Thyroid gland (tissue), 4 donors: ENCODE results near the gene EPDR1. TPM values are rescaled to one million over a fixed set of nuclear protein-coding genes. Genes with fewer than 3 reads are reported as not detected.
A peak's percentile ranks its signal among the peaks of the same experiment; 100 is the strongest.

Experiments
- DNase-seq, 2 donors: peaks; one replicate each; pipeline ENCODE4 v3.0.0-alpha.2; 2019
- H3K27ac ChIP-seq, 3 donors: fragments of 200-600 bp; sonication (generic); 1 replicate in 2 of 3; 2 replicates in 1 of 3; pipeline ENCODE4 v1.5.1; 2016 to 2019; ENCODE audit warnings: mild to moderate bottlenecking in 1 of 3, moderate library complexity in 1 of 3
- H3K27me3 ChIP-seq: fragments of 200-600 bp; sonication (generic); one replicate; pipeline ENCODE4 v1.5.1; 2019
- H3K36me3 ChIP-seq, 2 donors: fragments of 200-600 bp; sonication (generic); one replicate each; pipeline ENCODE4 v1.5.1; 2016 to 2019
- H3K4me1 ChIP-seq, 2 donors: fragments of 200-600 bp; sonication (generic); one replicate each; pipeline ENCODE4 v1.5.1; 2017 to 2019
- H3K4me3 ChIP-seq, 3 donors: fragments of 200-600 bp; sonication (generic); replicated peaks in 1 of 3; 1 replicate in 2 of 3; 2 replicates in 1 of 3; pipeline ENCODE4 v1.5.1; 2016; ENCODE audit warnings: mild to moderate bottlenecking in 1 of 3
- H3K9me3 ChIP-seq: fragments of 200-600 bp; sonication (generic); one replicate; pipeline ENCODE4 v1.5.1; 2017
- CTCF ChIP-seq, 6 experiments: fragments of 200-600 bp in 3 of 6; fragments of 450-650 bp in 3 of 6; sonication (generic) in 3 of 6; IDR thresholded peaks; one replicate each; pipeline ENCODE4 v1.5.1; 2016 to 2019; ENCODE audit warnings: antibody characterized with exemption in 6 of 6, mild to moderate bottlenecking in 2 of 6, inconsistent platforms in 1 of 6, moderate library complexity in 1 of 6
- POLR2A ChIP-seq, 2 donors: fragments of 450-650 bp; IDR thresholded peaks; one replicate each; pipeline ENCODE4 v1.6.1; 2017; ENCODE audit warnings: antibody characterized with exemption in 2 of 2, mild to moderate bottlenecking in 2 of 2, moderate library complexity in 1 of 2
- WGBS, 2 donors: methylation state at CpG; one replicate each; pipeline ENCODE4 v1.1.5; 2017; 5-methylcytosine and 5-hydroxymethylcytosine counted together
- intact Hi-C: fragments of 100-400 bp; cut with DNase I; formaldehyde crosslinking; loops from one replicate; pipeline ENCODE4 v1.15.1; 2023
- total RNA-seq, 4 donors: library from RNA; depleted of rRNA; stranded (reverse); fragments of >200 nt; gene quantifications; one replicate each; pipeline ENCODE4 v1.2.3, GENCODE V29; 2016

The EPDR1 gene
- total RNA-seq, 4 donors from 2014 or later = 66.9 to 105 (median 77.3) TPM

- intact Hi-C loops = no loop called here
- no peaks in the 10 kb centered on the region for H3K27me3 ChIP-seq
- H3K36me3 ChIP-seq = no peaks in the 10 kb centered on the region
- 65 to 79% methylated on average over 3 of the region's 3 CpGs for WGBS, 2 donors
- H3K4me3 ChIP-seq = no peak overlapping the region
- H3K27ac ChIP-seq = no peak overlapping the region
- H3K4me1 ChIP-seq = peaks cover 15% of the 10 kb centered on the region in 2 donors
- peak; percentile 16 to 32 for DNase-seq
- H3K9me3 ChIP-seq = no peaks in the 10 kb centered on the region
- no peak for TF ChIP-seq POLR2A (IDR thresholded peaks at IDR 0.05)
Observed at GRCh38 chr7:37982423-37982822, 62.0 kb downstream of the EPDR1 start.

- H3K27ac ChIP-seq = no peak overlapping the region
Observed at GRCh38 chr7:37984750-37985390, 64.4 kb downstream of the EPDR1 start.

GRCh38 chr7:37986908-37987330 is 66.5 kb downstream of the EPDR1 start:
- no peak for TF ChIP-seq CTCF (IDR thresholded peaks at IDR 0.05)
- no peak for TF ChIP-seq POLR2A (IDR thresholded peaks at IDR 0.05)
- DNase-seq = peak in 1 of 2 donors; percentile 17
- intact Hi-C loops = no loop called here
- H3K4me3 ChIP-seq = no peak overlapping the region
- no peaks in the 10 kb centered on the region for H3K9me3 ChIP-seq
- no peaks in the 10 kb centered on the region for H3K27me3 ChIP-seq
- H3K4me1 ChIP-seq = peaks cover 15 to 25% of the 10 kb centered on the region in 2 donors
- H3K36me3 ChIP-seq = no peaks in the 10 kb centered on the region
- H3K27ac ChIP-seq = peak overlapping the region; percentile 50 to 87 (median 64)
- WGBS, 2 donors = 29 to 32% methylated on average over 4 of the region's 4 CpGs

More at GRCh38 chr7:37984750-37985390, 64.4 kb downstream of the EPDR1 start:
- TF ChIP-seq POLR2A (IDR thresholded peaks at IDR 0.05) = no peak
- no peak for TF ChIP-seq CTCF (IDR thresholded peaks at IDR 0.05)
- H3K27me3 ChIP-seq = no peaks in the 10 kb centered on the region
- DNase-seq = no peak
- peaks cover 15 to 25% of the 10 kb centered on the region in 2 donors for H3K4me1 ChIP-seq
- H3K36me3 ChIP-seq = no peaks in the 10 kb centered on the region
- intact Hi-C loops = no loop called here
- H3K4me3 ChIP-seq = no peak overlapping the region
- no peaks in the 10 kb centered on the region for H3K9me3 ChIP-seq
- 80 to 86% methylated on average over 5 of the region's 5 CpGs for WGBS, 2 donors

- WGBS, 2 donors = 16 to 22% methylated on average over 1 of the region's 1 CpG
- TF ChIP-seq CTCF (IDR thresholded peaks at IDR 0.05) (no peak), POLR2A (IDR thresholded peaks at IDR 0.05) (no peak)
- peak; percentile 8 to 19 for DNase-seq
- Histone ChIP-seq H3K4me3 (no peak overlapping the region), H3K4me1 (peaks cover 15 to 25% of the 10 kb centered on the region in 2 donors), H3K9me3 (no peaks in the 10 kb centered on the region), H3K27me3 (no peaks in the 10 kb centered on the region), H3K27ac (peak overlapping the region; percentile 50 to 87 (median 64)), H3K36me3 (no peaks in the 10 kb centered on the region)
- intact Hi-C loops = no loop called here
Observed at GRCh38 chr7:37987732-37988131, 67.3 kb downstream of the EPDR1 start.

- Histone ChIP-seq H3K36me3 (no peaks in the 10 kb centered on the region), H3K27me3 (no peaks in the 10 kb centered on the region), H3K9me3 (no peaks in the 10 kb centered on the region), H3K4me3 (no peak overlapping the region), H3K27ac (no peak overlapping the region), H3K4me1 (peaks cover 15 to 25% of the 10 kb centered on the region in 2 donors)
- 92 to 93% methylated on average over 7 of the region's 7 CpGs for WGBS, 2 donors
- TF ChIP-seq POLR2A (IDR thresholded peaks at IDR 0.05) = no peak
- no peak for TF ChIP-seq CTCF (IDR thresholded peaks at IDR 0.05)
- no peak for DNase-seq
- intact Hi-C loops = no loop called here
Observed at GRCh38 chr7:37988721-37989650, 68.5 kb downstream of the EPDR1 start.
